Measurements from ENCODE around the gene TMEM184A.

The TMEM184A gene

GRCh38 chr7:1500064-1500807, 55.8 kb downstream of the TMEM184A start:
- H3K36me3 Mint-ChIP-seq = peaks cover 16% of the 10 kb centered on the region
- H3K27me3 Mint-ChIP-seq = no peaks in the 10 kb centered on the region
- DNase-seq (ENCODE audit: low spot score in 2 of 2) (no peak), ATAC-seq (ENCODE audit: low read depth) (no peak)
- no peaks in the 10 kb centered on the region for H3K9me3 Mint-ChIP-seq
- H3K27ac Mint-ChIP-seq = no peak overlapping the region
- H3K4me1 Mint-ChIP-seq = peaks cover 10% of the 10 kb centered on the region
- H3K4me3 Mint-ChIP-seq = no peak overlapping the region

- H3K27ac Mint-ChIP-seq = no peak overlapping the region
- H3K9me3 Mint-ChIP-seq = no peaks in the 10 kb centered on the region
- H3K27me3 Mint-ChIP-seq = no peaks in the 10 kb centered on the region
- H3K4me3 Mint-ChIP-seq = no peak overlapping the region
- no peak for DNase-seq (ENCODE audit: low spot score in 2 of 2)
- H3K4me1 Mint-ChIP-seq = peaks cover 10% of the 10 kb centered on the region
- ATAC-seq (ENCODE audit: low read depth) = no peak
- H3K36me3 Mint-ChIP-seq = peaks cover 16% of the 10 kb centered on the region
Measured at GRCh38 chr7:1499367-1500029, 56.5 kb downstream of the TMEM184A start.

GRCh38 chr7:1498370-1499305, 57.4 kb downstream of the TMEM184A start:
- ATAC-seq (ENCODE audit: low read depth) (no peak), DNase-seq (ENCODE audit: low spot score in 2 of 2) (no peak)
- Mint-ChIP-seq H3K36me3 (peaks cover 16% of the 10 kb centered on the region), H3K27ac (no peak overlapping the region), H3K4me3 (no peak overlapping the region), H3K27me3 (no peaks in the 10 kb centered on the region), H3K4me1 (peaks cover 8% of the 10 kb centered on the region), H3K9me3 (no peaks in the 10 kb centered on the region)

- H3K9me3 Mint-ChIP-seq = no peaks in the 10 kb centered on the region
- DNase-seq (ENCODE audit: low spot score in 2 of 2) (no peak), ATAC-seq (ENCODE audit: low read depth) (no peak)
- H3K27ac Mint-ChIP-seq = no peak overlapping the region
- H3K4me3 Mint-ChIP-seq = no peak overlapping the region
- peaks cover 18% of the 10 kb centered on the region for H3K36me3 Mint-ChIP-seq
- no peaks in the 10 kb centered on the region for H3K27me3 Mint-ChIP-seq
- peaks cover 3% of the 10 kb centered on the region for H3K4me1 Mint-ChIP-seq
Measured at GRCh38 chr7:1497293-1497927, 58.6 kb downstream of the TMEM184A start.

GRCh38 chr7:1496531-1497292, 59.3 kb downstream of the TMEM184A start:
- ATAC-seq (ENCODE audit: low read depth) (no peak), DNase-seq (ENCODE audit: low spot score in 2 of 2) (no peak)
- peaks cover 22% of the 10 kb centered on the region for H3K36me3 Mint-ChIP-seq
- H3K4me1 Mint-ChIP-seq = peaks cover 1% of the 10 kb centered on the region
- no peak overlapping the region for H3K4me3 Mint-ChIP-seq
- no peaks in the 10 kb centered on the region for H3K9me3 Mint-ChIP-seq
- no peaks in the 10 kb centered on the region for H3K27me3 Mint-ChIP-seq
- no peak overlapping the region for H3K27ac Mint-ChIP-seq

- no peak overlapping the region for H3K4me3 Mint-ChIP-seq
- no peak for ATAC-seq (ENCODE audit: low read depth)
- H3K27ac Mint-ChIP-seq = no peak overlapping the region
- H3K36me3 Mint-ChIP-seq = peaks cover 21% of the 10 kb centered on the region
- no peak for DNase-seq (ENCODE audit: low spot score in 2 of 2)
- H3K9me3 Mint-ChIP-seq = no peaks in the 10 kb centered on the region
- no peaks in the 10 kb centered on the region for H3K4me1 Mint-ChIP-seq
- no peaks in the 10 kb centered on the region for H3K27me3 Mint-ChIP-seq
Measured at GRCh38 chr7:1495564-1496242, 60.3 kb downstream of the TMEM184A start.

- no peak for DNase-seq (ENCODE audit: low spot score in 2 of 2)
- no peak for ATAC-seq (ENCODE audit: low read depth)
- Mint-ChIP-seq H3K4me1 (no peaks in the 10 kb centered on the region), H3K27me3 (no peaks in the 10 kb centered on the region), H3K27ac (no peak overlapping the region), H3K4me3 (no peak overlapping the region), H3K9me3 (no peaks in the 10 kb centered on the region), H3K36me3 (peaks cover 17% of the 10 kb centered on the region)
Measured at GRCh38 chr7:1494866-1495563, 61.0 kb downstream of the TMEM184A start.

- Mint-ChIP-seq H3K36me3 (peaks cover 18% of the 10 kb centered on the region), H3K4me3 (no peak overlapping the region), H3K9me3 (no peaks in the 10 kb centered on the region), H3K27ac (no peak overlapping the region), H3K27me3 (no peaks in the 10 kb centered on the region), H3K4me1 (no peaks in the 10 kb centered on the region)
- ATAC-seq (ENCODE audit: low read depth) (no peak), DNase-seq (ENCODE audit: low spot score in 2 of 2) (no peak)
Measured at GRCh38 chr7:1494447-1494846, 61.6 kb downstream of the TMEM184A start.

- Mint-ChIP-seq H3K9me3 (no peaks in the 10 kb centered on the region), H3K27ac (no peak overlapping the region), H3K36me3 (peaks cover 23% of the 10 kb centered on the region), H3K4me1 (no peaks in the 10 kb centered on the region), H3K27me3 (no peaks in the 10 kb centered on the region), H3K4me3 (no peak overlapping the region)
- DNase-seq (ENCODE audit: low spot score in 2 of 2) = no peak
- ATAC-seq (ENCODE audit: low read depth) = no peak
Measured at GRCh38 chr7:1493571-1493970, 62.4 kb downstream of the TMEM184A start.

GRCh38 chr7:1493129-1493528, 62.9 kb downstream of the TMEM184A start:
- Mint-ChIP-seq H3K36me3 (peaks cover 27% of the 10 kb centered on the region), H3K9me3 (no peaks in the 10 kb centered on the region), H3K4me1 (no peaks in the 10 kb centered on the region), H3K4me3 (no peak overlapping the region), H3K27me3 (no peaks in the 10 kb centered on the region), H3K27ac (no peak overlapping the region)
- no peak for ATAC-seq (ENCODE audit: low read depth)
- no peak for DNase-seq (ENCODE audit: low spot score in 2 of 2)

- ATAC-seq (ENCODE audit: low read depth) (no peak), DNase-seq (ENCODE audit: low spot score in 2 of 2) (no peak)
- H3K4me1 Mint-ChIP-seq = no peaks in the 10 kb centered on the region
- H3K9me3 Mint-ChIP-seq = no peaks in the 10 kb centered on the region
- H3K4me3 Mint-ChIP-seq = no peak overlapping the region
- peaks cover 28% of the 10 kb centered on the region for H3K36me3 Mint-ChIP-seq
- H3K27ac Mint-ChIP-seq = no peak overlapping the region
- H3K27me3 Mint-ChIP-seq = no peaks in the 10 kb centered on the region
Measured at GRCh38 chr7:1492640-1493039, 63.4 kb downstream of the TMEM184A start.
